C1 segment of cervical spinal cord (tissue), 14 donors: ENCODE results near the gene ECM2.

Source experiments
- DNase-seq, 14 donors: peaks; one replicate each; lab custom pipeline; 2025; lab: John Stamatoyannopoulos, UW

Gene ECM2

GRCh38 chr9:92500725-92501124 lies 35.1 kb downstream of the ECM2 start:
- DNase-seq, result no peak

- no peak for DNase-seq
Observed at GRCh38 chr9:92499701-92500100, 36.1 kb downstream of the ECM2 start.

GRCh38 chr9:92496396-92497176 lies 39.2 kb downstream of the ECM2 start:
- no peak for DNase-seq

GRCh38 chr9:92494856-92495255 lies 40.9 kb downstream of the ECM2 start:
- DNase-seq, result no peak

- DNase-seq, result no peak
Observed at GRCh38 chr9:92493749-92494387, 41.9 kb downstream of the ECM2 start.

- no peak for DNase-seq
Observed at GRCh38 chr9:92492781-92493401, 42.9 kb downstream of the ECM2 start.

GRCh38 chr9:92488681-92489550 lies 46.9 kb downstream of the ECM2 start:
- DNase-seq, result no peak

GRCh38 chr9:92486371-92486770 lies 49.4 kb downstream of the ECM2 start:
- DNase-seq, result no peak

- DNase-seq, result no peak
Observed at GRCh38 chr9:92484563-92484962, 51.2 kb downstream of the ECM2 start.

- DNase-seq, result no peak
Observed at GRCh38 chr9:92483627-92484545, 51.9 kb downstream of the ECM2 start.

- no peak for DNase-seq
Observed at GRCh38 chr9:92482805-92483204, 53.0 kb downstream of the ECM2 start.

- no peak for DNase-seq
Observed at GRCh38 chr9:92482329-92482728, 53.5 kb downstream of the ECM2 start, which contains the start of gene ASPN. Gene ASPN (minus strand): TSS chr9:92482506.

- no peak for DNase-seq
Observed at GRCh38 chr9:92480986-92481633, 54.7 kb downstream of the ECM2 start.

- no peak for DNase-seq
Observed at GRCh38 chr9:92480291-92480771, 55.5 kb downstream of the ECM2 start.

- DNase-seq, result no peak
Observed at GRCh38 chr9:92479346-92479745, 56.4 kb downstream of the ECM2 start.

GRCh38 chr9:92478783-92479182 lies 57.0 kb downstream of the ECM2 start:
- no peak for DNase-seq

GRCh38 chr9:92476962-92477361 lies 58.8 kb downstream of the ECM2 start:
- DNase-seq, result no peak

- no peak for DNase-seq
Observed at GRCh38 chr9:92474587-92474986, 61.2 kb downstream of the ECM2 start.

- DNase-seq, result peak in 4 of 14 donors; percentile 5 to 61 (median 20)
Observed at GRCh38 chr9:92468206-92468605, 67.6 kb downstream of the ECM2 start.

GRCh38 chr9:92467511-92467910 lies 68.3 kb downstream of the ECM2 start:
- DNase-seq, result no peak
